Activated CD4-positive, alpha-beta T cell treated with anti-CD3 and anti-CD28 coated beads for 36 hours (primary cell): ENCODE data around the gene COL23A1. TPM values are rescaled to one million over a fixed set of nuclear protein-coding genes. Genes with fewer than 3 reads are reported as not detected.

Source experiments
- ATAC-seq: fragments of 200-7000 bp; cut with Tn5 transposase; one replicate; pipeline ENCODE4 v1.10.0; 2021; ENCODE audit warnings: mild to moderate bottlenecking, moderate library complexity
- CTCF ChIA-PET: fragments of 350-600 bp; sonication (Branson Sonifier 250); formaldehyde crosslinking; loops from one replicate; lab custom pipeline; 2021; ENCODE audit warnings: antibody characterized with exemption; lab: Charles Lee
- POLR2A ChIA-PET: fragments of 350-600 bp; sonication (Branson Sonifier 250); formaldehyde crosslinking; loops from one replicate; lab custom pipeline; 2021; ENCODE audit warnings: antibody characterized with exemption, inconsistent platforms; lab: Charles Lee
- DNase-seq: peaks from one replicate; pipeline ENCODE4 v3.0.0-alpha.2; 2020
- H3K27ac Mint-ChIP-seq: one replicate; pipeline ENCODE4 v1.8.0; 2021; ENCODE audit warnings: mixed read lengths
- H3K27me3 Mint-ChIP-seq: one replicate; pipeline ENCODE4 v1.8.0; 2021; ENCODE audit warnings: mixed read lengths
- H3K36me3 Mint-ChIP-seq: one replicate; pipeline ENCODE4 v1.8.0; 2021; ENCODE audit warnings: low read depth, mixed read lengths
- H3K4me1 Mint-ChIP-seq: one replicate; pipeline ENCODE4 v1.8.0; 2021; ENCODE audit warnings: mixed read lengths
- H3K4me3 Mint-ChIP-seq: one replicate; pipeline ENCODE4 v1.8.0; 2021; ENCODE audit warnings: mild to moderate bottlenecking, moderate library complexity, mixed read lengths
- H3K9me3 Mint-ChIP-seq: one replicate; pipeline ENCODE4 v1.8.0; 2021; ENCODE audit warnings: low read depth, mixed read lengths
- intact Hi-C, 2 experiments: fragments of 100-400 bp; cut with DNase I in 1 of 2; cut with micrococcal nuclease in 1 of 2; formaldehyde crosslinking; loops; one replicate each; pipeline versions ENCODE4 v1.14.2 to v1.15.1; 2022 to 2024; cut with DNase I, micrococcal nuclease
- total RNA-seq, 2 experiments: library from RNA; stranded (reverse); gene quantifications; one replicate each; pipeline ENCODE4 v1.2.3, GENCODE V29; 2021

Gene COL23A1
- total RNA-seq, 2 experiments from 2014 or later = not detected

- Mint-ChIP-seq H3K9me3 (no peaks in the 10 kb centered on the region), H3K36me3 (no peaks in the 10 kb centered on the region)
Measured at GRCh38 chr5:178476972-178477754, 113.0 kb downstream of the COL23A1 start.

GRCh38 chr5:178476531-178476930 lies 113.7 kb downstream of the COL23A1 start:
- H3K27me3 Mint-ChIP-seq = no peaks in the 10 kb centered on the region
- H3K27ac Mint-ChIP-seq = no peak overlapping the region
- ChIA-PET CTCF (no interaction called here), POLR2A (no interaction called here)
- H3K9me3 Mint-ChIP-seq = no peaks in the 10 kb centered on the region
- H3K4me1 Mint-ChIP-seq = peaks cover 4% of the 10 kb centered on the region
- H3K4me3 Mint-ChIP-seq = no peak overlapping the region
- ATAC-seq (no peak), DNase-seq (no peak)
- H3K36me3 Mint-ChIP-seq = no peaks in the 10 kb centered on the region
- intact Hi-C loops = no loop called here

More at GRCh38 chr5:178476972-178477754, 113.0 kb downstream of the COL23A1 start:
- peaks cover 4% of the 10 kb centered on the region for H3K4me1 Mint-ChIP-seq
- intact Hi-C loops = no loop called here
- ChIA-PET CTCF (no interaction called here), POLR2A (no interaction called here)
- no peaks in the 10 kb centered on the region for H3K27me3 Mint-ChIP-seq
- no peak for ATAC-seq
- no peak overlapping the region for H3K4me3 Mint-ChIP-seq
- DNase-seq = no peak
- no peak overlapping the region for H3K27ac Mint-ChIP-seq

- H3K27me3 Mint-ChIP-seq = no peaks in the 10 kb centered on the region
- H3K9me3 Mint-ChIP-seq = no peaks in the 10 kb centered on the region
- ATAC-seq (no peak), DNase-seq (no peak)
- intact Hi-C loops = no loop called here
- peaks cover 4% of the 10 kb centered on the region for H3K4me1 Mint-ChIP-seq
- POLR2A ChIA-PET = no interaction called here
- no peak overlapping the region for H3K27ac Mint-ChIP-seq
- H3K36me3 Mint-ChIP-seq = no peaks in the 10 kb centered on the region
- H3K4me3 Mint-ChIP-seq = no peak overlapping the region
- CTCF ChIA-PET = no interaction called here
Measured at GRCh38 chr5:178475422-178475821, 114.8 kb downstream of the COL23A1 start.

DNA sequence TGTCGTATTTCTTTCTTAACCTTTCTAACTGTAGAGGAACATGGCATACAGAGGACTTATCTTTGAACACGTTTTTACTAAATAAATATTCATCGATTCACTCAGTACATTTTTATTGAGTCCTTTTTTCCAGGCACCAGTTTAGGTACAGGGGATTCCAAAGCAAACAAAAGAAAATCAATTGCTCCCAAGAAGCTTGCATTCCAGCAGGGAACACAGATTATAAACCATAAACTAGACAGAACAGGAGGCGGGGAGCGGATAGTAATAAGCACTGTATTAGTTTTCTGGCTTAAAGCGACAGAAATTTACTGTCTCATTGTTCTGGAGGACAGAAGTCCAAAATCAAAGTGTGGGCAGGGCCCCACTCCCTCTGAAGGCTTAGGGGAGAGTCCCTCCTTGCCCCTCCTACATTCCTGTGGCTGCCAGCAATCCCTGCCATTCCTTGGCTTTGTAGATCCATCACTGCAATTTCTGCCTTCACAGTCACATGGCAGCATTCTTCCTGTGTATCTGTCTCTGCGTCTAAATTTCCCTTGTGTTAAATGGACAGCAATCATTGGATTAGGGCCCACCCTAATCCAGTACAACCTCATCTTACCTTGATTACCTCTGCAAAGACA lies 115.5 kb downstream of the COL23A1 start:
- ATAC-seq = no peak
- CTCF ChIA-PET = no interaction called here
- POLR2A ChIA-PET = no interaction called here
- H3K9me3 Mint-ChIP-seq = no peaks in the 10 kb centered on the region
- no peak overlapping the region for H3K4me3 Mint-ChIP-seq
- intact Hi-C loops = no loop called here
- H3K36me3 Mint-ChIP-seq = no peaks in the 10 kb centered on the region
- peaks cover 4% of the 10 kb centered on the region for H3K4me1 Mint-ChIP-seq
- H3K27ac Mint-ChIP-seq = no peak overlapping the region
- no peak for DNase-seq
- H3K27me3 Mint-ChIP-seq = no peaks in the 10 kb centered on the region

GRCh38 chr5:178473854-178474253 lies 116.3 kb downstream of the COL23A1 start:
- intact Hi-C loops = no loop called here
- Mint-ChIP-seq H3K36me3 (no peaks in the 10 kb centered on the region), H3K9me3 (no peaks in the 10 kb centered on the region), H3K27ac (no peak overlapping the region), H3K27me3 (peaks cover under 1% of the 10 kb centered on the region), H3K4me3 (no peak overlapping the region), H3K4me1 (peaks cover 4% of the 10 kb centered on the region)
- ChIA-PET POLR2A (no interaction called here), CTCF (no interaction called here)
- DNase-seq = peak; percentile 24
- no peak for ATAC-seq

GRCh38 chr5:178472138-178472537 lies 118.1 kb downstream of the COL23A1 start:
- DNase-seq (no peak), ATAC-seq (no peak)
- H3K4me3 Mint-ChIP-seq = no peak overlapping the region
- H3K36me3 Mint-ChIP-seq = no peaks in the 10 kb centered on the region
- H3K27me3 Mint-ChIP-seq = peaks cover 2% of the 10 kb centered on the region
- H3K4me1 Mint-ChIP-seq = peaks cover 4% of the 10 kb centered on the region
- H3K27ac Mint-ChIP-seq = no peak overlapping the region
- ChIA-PET POLR2A (no interaction called here), CTCF (interaction anchor here (4.3 kb wide), 1 partner anchor 11 kb away, joined by 20 read pairs; no protein-coding TSS in a partner anchor)
- intact Hi-C loops = no loop called here
- H3K9me3 Mint-ChIP-seq = no peaks in the 10 kb centered on the region

DNA sequence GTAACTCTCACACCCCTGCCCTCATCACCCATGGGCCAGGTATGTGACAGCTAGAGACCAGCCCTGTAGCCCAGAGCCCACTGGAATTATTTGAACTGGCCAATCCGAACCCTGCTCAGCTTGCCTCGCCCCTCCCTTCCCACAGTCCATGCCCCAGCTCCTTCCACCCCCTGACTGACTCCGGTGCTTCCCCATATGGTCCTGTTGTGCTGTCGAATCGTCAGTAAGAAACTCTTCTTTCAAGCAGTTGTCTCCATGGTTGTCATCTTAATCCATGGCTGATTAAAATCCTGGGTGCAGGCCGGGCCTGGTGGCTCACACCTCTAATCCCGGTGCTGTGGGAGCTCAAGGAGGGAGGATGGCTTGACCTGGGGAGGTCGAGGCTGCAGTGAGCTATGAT lies 118.5 kb downstream of the COL23A1 start:
- H3K27ac Mint-ChIP-seq = no peak overlapping the region
- DNase-seq (no peak), ATAC-seq (no peak)
- intact Hi-C loops = no loop called here
- H3K9me3 Mint-ChIP-seq = no peaks in the 10 kb centered on the region
- H3K4me3 Mint-ChIP-seq = no peak overlapping the region
- POLR2A ChIA-PET = no interaction called here
- CTCF ChIA-PET = interaction anchor here (4.3 kb wide), 1 partner anchor 10 kb away, joined by 20 read pairs; no protein-coding TSS in a partner anchor
- H3K27me3 Mint-ChIP-seq = peaks cover 2% of the 10 kb centered on the region
- H3K4me1 Mint-ChIP-seq = peaks cover 4% of the 10 kb centered on the region
- H3K36me3 Mint-ChIP-seq = no peaks in the 10 kb centered on the region

DNA sequence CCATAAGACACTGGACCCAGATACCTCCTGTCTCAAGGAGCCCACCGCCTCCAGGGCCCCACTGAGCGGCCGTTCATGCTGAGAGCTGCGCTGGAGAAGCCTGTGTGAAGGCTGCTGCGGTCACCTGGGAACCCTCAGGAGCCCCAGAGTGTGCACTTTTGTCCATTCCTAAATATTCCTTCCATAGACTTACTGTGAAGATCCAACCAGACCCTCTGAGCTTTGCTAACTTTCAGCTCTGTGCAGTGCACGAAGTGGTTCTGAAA lies 119.5 kb downstream of the COL23A1 start:
- POLR2A ChIA-PET = no interaction called here
- Mint-ChIP-seq H3K4me3 (no peak overlapping the region), H3K4me1 (peaks cover 4% of the 10 kb centered on the region), H3K36me3 (no peaks in the 10 kb centered on the region), H3K9me3 (no peaks in the 10 kb centered on the region), H3K27ac (no peak overlapping the region), H3K27me3 (peaks cover 2% of the 10 kb centered on the region)
- intact Hi-C loops = no loop called here
- CTCF ChIA-PET = interaction anchor here (4.3 kb wide), 1 partner anchor 9 kb away, joined by 20 read pairs; no protein-coding TSS in a partner anchor
- ATAC-seq (no peak), DNase-seq (no peak)

GRCh38 chr5:178469975-178470759 lies 120.0 kb downstream of the COL23A1 start:
- no peak overlapping the region for H3K27ac Mint-ChIP-seq

DNA sequence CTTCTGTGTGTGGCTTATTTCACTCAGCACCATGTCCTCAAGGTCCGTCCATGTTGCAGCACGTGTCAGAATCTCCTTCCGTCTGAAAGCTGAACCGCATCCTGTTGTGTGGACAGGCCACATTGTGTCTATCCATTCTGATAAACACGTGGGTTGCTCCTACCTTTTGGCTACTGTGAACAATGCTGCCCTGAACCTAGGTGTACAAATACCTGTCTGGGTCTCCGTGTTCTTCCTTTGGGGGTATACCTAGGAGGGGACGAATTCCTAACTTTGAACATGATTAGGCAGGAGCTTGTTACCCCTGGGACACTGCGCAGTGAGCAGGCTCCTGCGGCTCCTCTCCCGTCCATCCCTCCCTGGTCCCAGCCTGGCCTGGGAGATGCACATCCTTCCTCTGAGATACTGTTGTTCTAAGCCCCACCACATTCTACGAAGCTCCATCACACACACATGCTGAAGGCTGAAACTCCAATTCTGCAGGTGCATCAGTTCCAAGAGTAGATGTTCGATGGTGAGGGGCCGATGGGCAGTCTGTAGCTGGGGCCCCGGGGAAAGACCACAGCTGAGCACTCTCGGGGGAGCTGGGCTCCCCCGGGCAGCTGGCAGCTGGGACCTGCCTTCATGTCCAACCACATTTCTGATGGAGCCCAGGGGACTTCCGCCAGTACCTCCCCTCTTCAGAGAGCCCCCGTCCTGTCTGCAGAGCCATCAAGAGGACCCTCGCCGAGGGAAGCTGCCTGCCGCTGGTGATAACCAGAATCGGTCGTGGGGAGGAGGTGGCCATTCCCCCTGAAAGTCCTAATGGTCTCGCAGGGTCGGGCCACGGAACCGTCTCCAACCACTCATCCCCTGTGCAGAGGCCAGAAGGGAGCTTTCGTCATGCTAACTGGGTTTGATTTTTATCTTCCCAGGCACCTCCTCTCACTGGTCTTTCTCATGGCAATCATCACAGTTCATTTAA lies 120.9 kb downstream of the COL23A1 start:
- ChIA-PET POLR2A (no interaction called here), CTCF (interaction anchor here (0.7 to 4.3 kb wide), 2 partner anchors 8 to 262 kb away, joined by 3 to 20 read pairs; no protein-coding TSS in a partner anchor)
- Mint-ChIP-seq H3K4me1 (peaks cover 4% of the 10 kb centered on the region), H3K4me3 (no peak overlapping the region), H3K9me3 (no peaks in the 10 kb centered on the region), H3K27ac (no peak overlapping the region), H3K36me3 (no peaks in the 10 kb centered on the region), H3K27me3 (peaks cover 2% of the 10 kb centered on the region)
- DNase-seq = no peak
- no peak for ATAC-seq
- intact Hi-C loops = no loop called here

More at GRCh38 chr5:178469975-178470759, 120.0 kb downstream of the COL23A1 start:
- Mint-ChIP-seq H3K4me3 (no peak overlapping the region), H3K4me1 (peaks cover 4% of the 10 kb centered on the region), H3K27me3 (peaks cover 2% of the 10 kb centered on the region), H3K36me3 (no peaks in the 10 kb centered on the region), H3K9me3 (no peaks in the 10 kb centered on the region)
- ChIA-PET CTCF (interaction anchor here (4.3 kb wide), 1 partner anchor 9 kb away, joined by 20 read pairs; no protein-coding TSS in a partner anchor), POLR2A (no interaction called here)
- DNase-seq = no peak
- ATAC-seq = no peak
- intact Hi-C loops = no loop called here
